ENCODE measurements around the gene RPL35. TPM values are rescaled to one million over a fixed set of nuclear protein-coding genes. Genes with fewer than 3 reads are reported as not detected.

RPL35 gene
- total RNA-seq, 1 donor from 2014 or later: 1,925 TPM

DNA sequence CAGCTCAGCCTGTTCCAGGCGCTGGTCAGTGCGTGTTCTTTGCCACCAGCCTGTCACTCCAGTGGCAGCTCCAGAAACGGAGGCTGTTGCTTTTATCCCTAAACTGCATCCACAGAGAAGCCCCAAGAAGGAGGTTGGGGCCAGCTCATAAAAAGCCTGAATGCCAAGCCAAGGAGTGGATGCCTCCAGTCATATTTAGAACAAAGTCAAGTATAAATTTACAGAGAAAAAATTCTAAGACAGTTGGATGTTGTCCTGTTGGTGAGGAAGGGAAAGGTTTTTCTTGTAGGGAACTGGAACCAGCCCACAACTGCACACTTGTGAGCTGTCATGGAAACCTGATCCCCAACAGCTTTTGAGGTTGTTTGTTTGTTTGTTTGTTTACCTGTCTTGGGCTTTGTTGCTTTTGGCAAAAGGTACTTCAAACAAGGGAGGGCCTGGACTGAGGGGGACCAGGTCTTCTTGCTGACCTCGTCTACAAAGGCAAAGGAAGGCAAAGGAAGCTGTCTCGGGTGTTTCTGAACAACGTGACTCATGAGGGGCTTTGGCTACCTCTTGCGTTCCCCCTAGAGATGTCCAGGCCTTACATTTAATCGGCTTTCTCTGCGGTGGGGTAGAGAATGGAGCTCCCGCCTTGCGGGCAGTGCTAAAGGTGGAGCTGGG is 48.1 kb downstream of the RPL35 start:
- no peaks in the 10 kb centered on the region for H3K36me3 ChIP-seq
- peak overlapping the region; percentile 75 for H3K27ac ChIP-seq
- TF ChIP-seq, protein P1, sequence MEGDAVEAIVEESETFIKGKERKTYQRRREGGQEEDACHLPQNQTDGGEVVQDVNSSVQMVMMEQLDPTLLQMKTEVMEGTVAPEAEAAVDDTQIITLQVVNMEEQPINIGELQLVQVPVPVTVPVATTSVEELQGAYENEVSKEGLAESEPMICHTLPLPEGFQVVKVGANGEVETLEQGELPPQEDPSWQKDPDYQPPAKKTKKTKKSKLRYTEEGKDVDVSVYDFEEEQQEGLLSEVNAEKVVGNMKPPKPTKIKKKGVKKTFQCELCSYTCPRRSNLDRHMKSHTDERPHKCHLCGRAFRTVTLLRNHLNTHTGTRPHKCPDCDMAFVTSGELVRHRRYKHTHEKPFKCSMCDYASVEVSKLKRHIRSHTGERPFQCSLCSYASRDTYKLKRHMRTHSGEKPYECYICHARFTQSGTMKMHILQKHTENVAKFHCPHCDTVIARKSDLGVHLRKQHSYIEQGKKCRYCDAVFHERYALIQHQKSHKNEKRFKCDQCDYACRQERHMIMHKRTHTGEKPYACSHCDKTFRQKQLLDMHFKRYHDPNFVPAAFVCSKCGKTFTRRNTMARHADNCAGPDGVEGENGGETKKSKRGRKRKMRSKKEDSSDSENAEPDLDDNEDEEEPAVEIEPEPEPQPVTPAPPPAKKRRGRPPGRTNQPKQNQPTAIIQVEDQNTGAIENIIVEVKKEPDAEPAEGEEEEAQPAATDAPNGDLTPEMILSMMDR (IDR thresholded peaks at IDR 0.05): no peak
- TF ChIP-seq POLR2A (IDR thresholded peaks at IDR 0.05) (no peak), POLR2AphosphoS5 (IDR thresholded peaks at IDR 0.05; ENCODE audit: insufficient read depth in 1 of 2, low read depth in 1 of 2) (no peak)
- intact Hi-C loops (cut with DNase I): no loop called here
- H3K27me3 ChIP-seq: no peaks in the 10 kb centered on the region
- no peaks in the 10 kb centered on the region for H3K9me3 ChIP-seq
- DNase-seq (ENCODE audit: extremely low spot score in 2 of 2): no peak
- H3K4me3 ChIP-seq: no peak overlapping the region
- peaks cover 48% of the 10 kb centered on the region for H3K4me1 ChIP-seq

DNA sequence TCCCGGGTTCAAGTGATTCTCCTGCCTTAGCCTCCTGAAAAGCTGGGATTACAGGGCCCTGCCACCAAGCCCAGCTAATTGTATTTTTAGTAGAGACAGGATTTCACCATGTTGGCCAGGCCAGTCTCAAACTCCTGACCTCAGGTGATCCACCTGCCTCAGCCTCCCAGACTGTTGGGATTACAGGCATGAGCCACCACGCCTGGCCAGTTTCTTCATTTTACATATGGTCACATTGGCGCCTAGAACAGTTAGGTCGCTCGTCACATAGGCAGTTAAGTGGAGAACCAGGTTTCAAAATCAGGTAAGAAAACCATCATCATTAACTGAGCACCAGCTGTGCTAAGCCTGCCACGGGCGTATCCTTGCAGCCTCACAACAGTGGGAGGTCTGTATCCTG is 48.7 kb downstream of the RPL35 start:
- H3K27ac ChIP-seq: peak overlapping the region; percentile 75
- no peaks in the 10 kb centered on the region for H3K36me3 ChIP-seq
- H3K9me3 ChIP-seq: no peaks in the 10 kb centered on the region
- intact Hi-C loops (cut with DNase I): no loop called here
- TF ChIP-seq POLR2AphosphoS5 (IDR thresholded peaks at IDR 0.05; ENCODE audit: insufficient read depth in 1 of 2, low read depth in 1 of 2) (no peak), POLR2A (IDR thresholded peaks at IDR 0.05) (no peak)
- TF ChIP-seq, protein P1 (IDR thresholded peaks at IDR 0.05): no peak
- no peak overlapping the region for H3K4me3 ChIP-seq
- H3K4me1 ChIP-seq: peaks cover 44% of the 10 kb centered on the region
- H3K27me3 ChIP-seq: no peaks in the 10 kb centered on the region
- no peak for DNase-seq (ENCODE audit: extremely low spot score in 2 of 2)

DNA sequence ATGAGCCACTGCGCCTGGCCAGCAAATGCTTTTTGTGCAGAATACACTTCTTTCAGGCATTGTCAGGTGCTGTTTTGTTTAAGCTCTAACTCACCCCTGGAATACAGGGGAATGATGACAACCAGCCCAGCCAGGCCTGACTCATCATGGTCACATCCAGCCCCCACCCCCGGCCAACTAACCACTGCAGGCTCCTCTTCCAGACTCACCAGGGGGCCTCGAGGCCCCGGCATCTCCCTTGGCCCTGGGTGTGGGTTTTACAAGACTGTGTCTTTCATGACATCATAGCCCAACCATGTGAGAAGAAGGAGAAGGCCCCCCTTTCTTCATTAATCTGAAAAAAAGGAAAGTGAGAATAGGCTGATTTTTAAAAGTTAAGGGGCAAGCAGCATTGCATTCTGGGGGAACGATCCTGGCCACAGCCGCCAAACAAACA is 49.3 kb downstream of the RPL35 start:
- peaks cover 44% of the 10 kb centered on the region for H3K4me1 ChIP-seq
- H3K4me3 ChIP-seq: no peak overlapping the region
- intact Hi-C loops (cut with DNase I): no loop called here
- H3K27ac ChIP-seq: peak overlapping the region; percentile 75
- H3K9me3 ChIP-seq: no peaks in the 10 kb centered on the region
- peak; percentile 55 to 76 for TF ChIP-seq POLR2AphosphoS5 (IDR thresholded peaks at IDR 0.05; ENCODE audit: insufficient read depth in 1 of 2, low read depth in 1 of 2)
- TF ChIP-seq, protein P1 (IDR thresholded peaks at IDR 0.05): no peak
- H3K36me3 ChIP-seq: no peaks in the 10 kb centered on the region
- no peak for DNase-seq (ENCODE audit: extremely low spot score in 2 of 2)
- no peaks in the 10 kb centered on the region for H3K27me3 ChIP-seq

DNA sequence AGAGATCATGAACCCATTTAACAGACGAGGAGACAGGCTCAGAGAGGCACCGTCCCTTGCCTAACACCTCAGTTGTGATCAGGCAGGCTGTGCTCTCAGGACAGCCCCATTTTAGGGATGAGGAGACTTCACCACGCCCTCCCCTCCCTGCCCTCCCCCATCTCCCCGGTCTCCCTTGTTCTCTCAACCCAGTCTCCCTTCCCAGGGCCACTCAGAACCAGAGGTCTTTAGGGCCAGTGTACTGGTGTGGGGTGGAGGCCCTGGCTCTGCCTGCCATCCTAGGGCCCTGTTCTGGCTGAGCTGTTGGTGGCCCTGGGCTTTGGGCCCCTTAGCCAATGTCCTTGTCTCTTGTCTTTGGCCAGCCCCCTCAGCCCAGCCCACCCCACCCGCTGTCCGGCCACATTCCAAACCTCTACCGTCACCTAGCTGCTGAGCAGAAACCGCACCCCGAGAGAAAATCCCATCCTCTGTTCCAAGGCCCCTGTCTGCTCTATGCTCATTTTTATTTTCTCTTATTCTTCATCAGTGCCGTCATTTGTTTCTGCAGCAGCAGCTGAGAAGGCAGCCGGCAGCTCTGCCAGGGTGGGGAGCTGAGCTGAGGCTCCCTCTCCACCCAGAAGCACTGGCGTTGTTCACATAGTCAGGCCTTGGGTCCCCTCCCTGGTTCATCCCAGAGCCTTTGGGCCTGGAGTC is 50.9 kb downstream of the RPL35 start:
- Histone ChIP-seq H3K27me3 (no peaks in the 10 kb centered on the region), H3K9me3 (no peaks in the 10 kb centered on the region), H3K4me3 (no peak overlapping the region), H3K4me1 (peaks cover 44% of the 10 kb centered on the region), H3K27ac (peak overlapping the region; percentile 75), H3K36me3 (no peaks in the 10 kb centered on the region)
- TF ChIP-seq POLR2A (IDR thresholded peaks at IDR 0.05): no peak
- TF ChIP-seq, protein P1 (IDR thresholded peaks at IDR 0.05): no peak
- TF ChIP-seq POLR2AphosphoS5 (IDR thresholded peaks at IDR 0.05; ENCODE audit: insufficient read depth in 1 of 2, low read depth in 1 of 2): no peak
- intact Hi-C loops (cut with DNase I): no loop called here
- DNase-seq (ENCODE audit: extremely low spot score in 2 of 2): no peak

Data from vagina (tissue), 2 donors.